Stomach (tissue), 4 donors: ENCODE results near the gene C5AR2.

Source experiments
- EP300 ChIP-seq: sonication (generic); formaldehyde crosslinking; IDR thresholded peaks from one replicate; pipeline ENCODE4 v1.6.1; 2017; ENCODE audit warnings: antibody characterized with exemption
- POLR2A ChIP-seq, 4 donors: fragments of 450-650 bp; IDR thresholded peaks; one replicate each; pipeline ENCODE4 v1.6.1; 2016; ENCODE audit warnings: antibody characterized with exemption in 4 of 4, control low read depth in 2 of 4, mild to moderate bottlenecking in 1 of 4, moderate library complexity in 1 of 4
- POLR2AphosphoS5 ChIP-seq, 3 donors: sonication (generic); formaldehyde crosslinking; IDR thresholded peaks; one replicate each; pipeline ENCODE4 v1.6.1; 2016; ENCODE audit warnings: antibody characterized with exemption in 3 of 3
- TF ChIP-seq, protein P1 (sequence below), 7 experiments: fragments of 450-650 bp in 4 of 7; fragments of 200-600 bp in 3 of 7; sonication (generic) in 3 of 7; IDR thresholded peaks; one replicate each; pipeline ENCODE4 v1.5.1; 2016 to 2019; ENCODE audit warnings: antibody characterized with exemption in 7 of 7, control low read depth in 2 of 7, mild to moderate bottlenecking in 1 of 7

DNA sequence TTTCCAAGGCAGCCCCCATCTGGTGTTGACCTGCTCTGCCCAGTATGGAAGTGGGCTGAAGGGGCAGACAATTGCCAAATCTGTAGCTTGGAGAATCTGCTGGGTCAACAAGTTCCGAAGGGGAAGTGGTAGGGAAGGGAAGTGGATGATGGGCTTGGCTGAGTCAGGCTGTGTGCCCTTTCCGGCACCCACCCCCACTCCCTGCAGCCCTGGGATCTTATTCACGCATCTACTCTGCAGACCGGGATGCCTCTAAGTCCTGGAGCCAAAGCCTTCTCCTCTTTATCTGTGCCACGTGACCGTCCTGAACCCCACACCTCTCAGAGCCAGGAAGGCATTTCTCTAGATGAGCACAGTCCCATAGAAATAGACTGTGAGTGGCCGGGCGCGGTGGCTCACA lies 7.5 kb upstream of the C5AR2 start:
- TF ChIP-seq POLR2A (IDR thresholded peaks at IDR 0.05) (no peak), POLR2AphosphoS5 (IDR thresholded peaks at IDR 0.05) (peak in 2 of 3 donors; percentile 21 to 26), EP300 (no peak)
- TF ChIP-seq, protein P1, sequence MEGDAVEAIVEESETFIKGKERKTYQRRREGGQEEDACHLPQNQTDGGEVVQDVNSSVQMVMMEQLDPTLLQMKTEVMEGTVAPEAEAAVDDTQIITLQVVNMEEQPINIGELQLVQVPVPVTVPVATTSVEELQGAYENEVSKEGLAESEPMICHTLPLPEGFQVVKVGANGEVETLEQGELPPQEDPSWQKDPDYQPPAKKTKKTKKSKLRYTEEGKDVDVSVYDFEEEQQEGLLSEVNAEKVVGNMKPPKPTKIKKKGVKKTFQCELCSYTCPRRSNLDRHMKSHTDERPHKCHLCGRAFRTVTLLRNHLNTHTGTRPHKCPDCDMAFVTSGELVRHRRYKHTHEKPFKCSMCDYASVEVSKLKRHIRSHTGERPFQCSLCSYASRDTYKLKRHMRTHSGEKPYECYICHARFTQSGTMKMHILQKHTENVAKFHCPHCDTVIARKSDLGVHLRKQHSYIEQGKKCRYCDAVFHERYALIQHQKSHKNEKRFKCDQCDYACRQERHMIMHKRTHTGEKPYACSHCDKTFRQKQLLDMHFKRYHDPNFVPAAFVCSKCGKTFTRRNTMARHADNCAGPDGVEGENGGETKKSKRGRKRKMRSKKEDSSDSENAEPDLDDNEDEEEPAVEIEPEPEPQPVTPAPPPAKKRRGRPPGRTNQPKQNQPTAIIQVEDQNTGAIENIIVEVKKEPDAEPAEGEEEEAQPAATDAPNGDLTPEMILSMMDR (IDR thresholded peaks at IDR 0.05): no peak
